H9 (cell line): ENCODE data around the gene RNF8. TPM values are rescaled to one million over a fixed set of nuclear protein-coding genes. Genes with fewer than 3 reads are reported as not detected.

Experiments used
- DNase-seq: peaks from one replicate; pipeline ENCODE4 v3.0.0-alpha.2; 2017
- H2AFZ ChIP-seq: one replicate; pipeline ENCODE4 v1.6.1; 2013; ENCODE audit warnings: mild to moderate bottlenecking, low read length, control low read depth, moderate library complexity
- H2AK5ac ChIP-seq: 2 replicates; pipeline ENCODE4 v1.6.1; 2013; ENCODE audit warnings: low read length, control low read depth, mixed read lengths; ENCODE audit not compliant: insufficient read length
- H2BK120ac ChIP-seq: one replicate; pipeline ENCODE4 v1.6.1; 2013; ENCODE audit warnings: low read depth, mild to moderate bottlenecking, low read length, control low read depth, inconsistent platforms; ENCODE audit not compliant: poor library complexity, severe bottlenecking
- H2BK12ac ChIP-seq: 2 replicates; pipeline ENCODE4 v1.6.1; 2013; ENCODE audit warnings: low read length, control low read depth, mixed read lengths, low read depth; ENCODE audit not compliant: insufficient read length
- H2BK15ac ChIP-seq: 2 replicates; pipeline ENCODE4 v1.6.1; 2013; ENCODE audit warnings: low read depth, low read length, control low read depth
- H2BK20ac ChIP-seq: one replicate; pipeline ENCODE4 v1.6.1; 2013; ENCODE audit warnings: low read depth, mild to moderate bottlenecking, low read length, control low read depth, inconsistent platforms; ENCODE audit not compliant: poor library complexity, severe bottlenecking
- H2BK5ac ChIP-seq: 2 replicates; pipeline ENCODE4 v1.6.1; 2013; ENCODE audit warnings: low read length, control low read depth, mixed read lengths; ENCODE audit not compliant: insufficient read length
- H3K14ac ChIP-seq: 2 replicates; pipeline ENCODE4 v1.6.1; 2013; ENCODE audit warnings: low read length, control low read depth; ENCODE audit not compliant: insufficient read depth
- H3K18ac ChIP-seq: 2 replicates; pipeline ENCODE4 v1.6.1; 2013; ENCODE audit warnings: low read depth, mild to moderate bottlenecking, mixed read lengths, low read length, control low read depth; ENCODE audit not compliant: insufficient read length
- H3K23ac ChIP-seq: 2 replicates; pipeline ENCODE4 v1.6.1; 2013; ENCODE audit warnings: low read length, control low read depth, mixed read lengths, low read depth; ENCODE audit not compliant: insufficient read length
- H3K23me2 ChIP-seq: 2 replicates; pipeline ENCODE4 v1.6.1; 2013; ENCODE audit warnings: low read depth, mild to moderate bottlenecking, mixed read lengths, low read length, control low read depth; ENCODE audit not compliant: insufficient read length, poor library complexity, severe bottlenecking
- H3K27ac ChIP-seq: 2 replicates; pipeline ENCODE4 v1.5.1; 2013; ENCODE audit warnings: low read length, control low read depth, mixed read lengths, low read depth; ENCODE audit not compliant: insufficient read length
- H3K27me3 ChIP-seq: 2 replicates; pipeline ENCODE4 v1.6.1; 2013; ENCODE audit warnings: low read length, control low read depth, inconsistent platforms; ENCODE audit not compliant: insufficient read depth
- H3K4ac ChIP-seq: 2 replicates; pipeline ENCODE4 v1.6.1; 2013; ENCODE audit warnings: low read depth, mild to moderate bottlenecking, control low read depth, inconsistent platforms, low read length, moderate library complexity
- H3K4me1 ChIP-seq: 2 replicates; pipeline ENCODE4 v1.6.1; 2013; ENCODE audit warnings: low read length, control low read depth, inconsistent platforms; ENCODE audit not compliant: insufficient read depth
- H3K4me2 ChIP-seq: 2 replicates; pipeline ENCODE4 v1.6.1; 2013; ENCODE audit warnings: low read length, control low read depth, mixed read lengths; ENCODE audit not compliant: insufficient read length, insufficient read depth
- H3K56ac ChIP-seq: 2 replicates; pipeline ENCODE4 v1.6.1; 2013; ENCODE audit warnings: low read depth, mild to moderate bottlenecking, mixed read lengths, low read length, control low read depth; ENCODE audit not compliant: insufficient read length
- H3K79me1 ChIP-seq: 2 replicates; pipeline ENCODE4 v1.6.1; 2013; ENCODE audit warnings: low read depth, mild to moderate bottlenecking, moderate library complexity, low read length, control low read depth, inconsistent platforms; ENCODE audit not compliant: insufficient read depth, poor library complexity, severe bottlenecking
- H3K79me2 ChIP-seq: 2 replicates; pipeline ENCODE4 v1.6.1; 2013; ENCODE audit warnings: low read length, control low read depth, inconsistent platforms; ENCODE audit not compliant: insufficient read depth
- H3K9ac ChIP-seq: 2 replicates; pipeline ENCODE4 v1.6.1; 2013; ENCODE audit warnings: low read length, control low read depth, mixed read lengths; ENCODE audit not compliant: insufficient read length; ENCODE audit errors: extremely low read depth
- H3K9me3 ChIP-seq: one replicate; pipeline ENCODE4 v1.6.1; 2013; ENCODE audit warnings: low read depth, low read length, inconsistent platforms; ENCODE audit not compliant: control insufficient read depth
- H3T11ph ChIP-seq: one replicate; pipeline ENCODE4 v1.6.1; 2013; ENCODE audit warnings: mild to moderate bottlenecking, low read length, control low read depth, inconsistent platforms
- H4K20me1 ChIP-seq: one replicate; pipeline ENCODE4 v1.6.1; 2013; ENCODE audit not compliant: control insufficient read depth, insufficient read length, insufficient read depth
- H4K5ac ChIP-seq: 2 replicates; pipeline ENCODE4 v1.6.1; 2013; ENCODE audit warnings: low read depth, mild to moderate bottlenecking, mixed read lengths, low read length, control low read depth; ENCODE audit not compliant: insufficient read length
- H4K8ac ChIP-seq: replicated peaks from 2 replicates; pipeline ENCODE4 v1.6.1; 2013; ENCODE audit warnings: low read length, control low read depth, mixed read lengths, low read depth; ENCODE audit not compliant: insufficient read length
- H4K91ac ChIP-seq: 2 replicates; pipeline ENCODE4 v1.6.1; 2013; ENCODE audit warnings: low read depth, mild to moderate bottlenecking, moderate library complexity, mixed read lengths, low read length, control low read depth; ENCODE audit not compliant: insufficient read length
- H3K27ac Mint-ChIP-seq, 3 experiments: 2 replicates in 2 of 3; 3 replicates in 1 of 3; pipeline ENCODE4 v1.8.0; 2020 to 2021; ENCODE audit warnings: mixed read lengths in 3 of 3, mild to moderate bottlenecking in 1 of 3, moderate library complexity in 1 of 3
- H3K27me3 Mint-ChIP-seq: 2 replicates; pipeline ENCODE4 v1.8.0; 2021; ENCODE audit warnings: low read depth, mild to moderate bottlenecking, moderate library complexity, mixed read lengths
- H3K36me3 Mint-ChIP-seq, 3 experiments: 2 replicates in 2 of 3; 3 replicates in 1 of 3; pipeline ENCODE4 v1.8.0; 2020 to 2021; ENCODE audit warnings: low read depth in 3 of 3, mixed read lengths in 3 of 3; ENCODE audit not compliant: insufficient read depth in 1 of 3
- H3K4me1 Mint-ChIP-seq, 2 experiments: 2 replicates each; pipeline ENCODE4 v1.8.0; 2020; ENCODE audit warnings: mixed read lengths in 2 of 2
- H3K4me3 Mint-ChIP-seq, 2 experiments: 2 replicates in 1 of 2; 3 replicates in 1 of 2; pipeline ENCODE4 v1.8.0; 2020 to 2021; ENCODE audit warnings: mild to moderate bottlenecking in 2 of 2, mixed read lengths in 2 of 2, moderate library complexity in 1 of 2
- H3K9me3 Mint-ChIP-seq, 2 experiments: 2 replicates in 1 of 2; 3 replicates in 1 of 2; pipeline ENCODE4 v1.8.0; 2020; ENCODE audit warnings: mild to moderate bottlenecking in 2 of 2, mixed read lengths in 2 of 2, moderate library complexity in 1 of 2
- CTCF ChIP-seq: fragments of 200-600 bp; sonication (generic); conservative IDR thresholded peaks from 3 replicates; pipeline ENCODE4 v1.8.0; 2021; ENCODE audit warnings: antibody characterized with exemption, mild to moderate bottlenecking
- whole genome bisulfite sequencing: extraction: QIAGEN DNeasy Blood & Tissue Kit; methylation state at CpG from one replicate; pipeline ENCODE4 v1.1.7; 2013; ENCODE audit warnings: missing lambda C conversion rate, low lambda C conversion rate, mixed read lengths; ENCODE audit not compliant: insufficient read length; ENCODE audit errors: extremely low coverage; 5-methylcytosine and 5-hydroxymethylcytosine counted together
- total RNA-seq: library from RNA; stranded (reverse); gene quantifications from 2 replicates; pipeline ENCODE4 v1.2.1, GENCODE V29; 2021

RNF8 gene
- total RNA-seq, 1 experiment from 2014 or later: 34.7 TPM

DNA sequence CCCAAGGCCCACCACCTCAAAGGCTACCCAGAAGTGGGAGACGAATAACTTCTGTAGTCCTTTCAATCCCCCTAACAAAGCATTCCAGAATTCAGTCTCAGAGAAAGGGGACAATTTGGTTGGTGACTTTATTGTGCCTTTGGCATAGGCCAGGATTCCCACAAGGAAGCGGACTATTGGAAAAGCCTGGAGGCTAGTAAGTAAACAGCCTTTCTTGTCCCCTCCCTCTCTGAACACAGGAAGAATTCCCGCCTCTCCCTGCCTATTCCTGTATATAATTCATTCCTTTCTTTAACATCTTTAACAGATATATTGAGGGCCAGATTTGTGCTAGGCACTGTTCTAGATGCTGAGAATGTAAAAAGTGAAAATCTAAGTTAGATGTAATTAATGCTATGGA, 36.1 kb downstream of the RNF8 start:
- no peaks in the 10 kb centered on the region for H3K4me1 Mint-ChIP-seq
- no peaks in the 10 kb centered on the region for H3K27me3 Mint-ChIP-seq
- Histone ChIP-seq H2BK12ac (no peak overlapping the region), H4K91ac (no peak overlapping the region), H2AK5ac (no peak overlapping the region), H3K14ac (no peak overlapping the region), H3K4ac (no peak overlapping the region), H2BK120ac (no peak overlapping the region), H3K23ac (no peak overlapping the region), H2BK20ac (no peak overlapping the region), H3K79me2 (no peaks in the 10 kb centered on the region), H2BK5ac (no peak overlapping the region), H2BK15ac (no peak overlapping the region), H3K56ac (no peak overlapping the region), H4K20me1 (no peaks in the 10 kb centered on the region), H3K4me2 (no peak overlapping the region), H4K5ac (no peak overlapping the region), H3K27ac (no peak overlapping the region), H3K79me1 (no peaks in the 10 kb centered on the region), H3K9me3 (no peaks in the 10 kb centered on the region), H3K27me3 (no peaks in the 10 kb centered on the region), H3K9ac (no peak overlapping the region), H3K18ac (no peak overlapping the region), H2AFZ (no peak overlapping the region), H3K4me1 (no peaks in the 10 kb centered on the region), H3K23me2 (no peaks in the 10 kb centered on the region), H3T11ph (no peak overlapping the region), H4K8ac (no peak overlapping the region)
- TF ChIP-seq CTCF: no peak
- peaks cover 0 to 24% (median 10%) of the 10 kb centered on the region in 3 experiments; a peak in 4 of 7 replicates for H3K36me3 Mint-ChIP-seq
- no peak overlapping the region for H3K4me3 Mint-ChIP-seq
- DNase-seq: no peak
- no CpG with 5 or more reads among the region's 3 CpGs for WGBS
- no peak overlapping the region for H3K27ac Mint-ChIP-seq
- H3K9me3 Mint-ChIP-seq: no peaks in the 10 kb centered on the region
